Lower leg skin (tissue), 4 donors: ENCODE measurements around the gene PPP1R9B. TPM values are rescaled to one million over a fixed set of nuclear protein-coding genes. Genes with fewer than 3 reads are reported as not detected.
A peak's percentile ranks its signal among the peaks of the same experiment; 100 is the strongest.

Experiments
- DNase-seq, 2 donors: peaks; one replicate each; pipeline ENCODE4 v3.0.0-alpha.2; 2019; ENCODE audit warnings: low spot score in 2 of 2
- H3K4me3 ChIP-seq: fragments of 200-600 bp; sonication (generic); 2 replicates; pipeline ENCODE4 v1.5.1; 2017; ENCODE audit warnings: mild to moderate bottlenecking, low read depth; ENCODE audit not compliant: poor library complexity, severe bottlenecking
- POLR2A ChIP-seq, 2 donors: fragments of 450-650 bp; IDR thresholded peaks; one replicate each; pipeline ENCODE4 v1.6.1; 2016 to 2017; ENCODE audit warnings: antibody characterized with exemption in 2 of 2, mild to moderate bottlenecking in 1 of 2, moderate library complexity in 1 of 2
- WGBS, 2 donors: methylation state at CpG; one replicate each; pipeline ENCODE4 v1.1.5; 2018; 5-methylcytosine and 5-hydroxymethylcytosine counted together
- intact Hi-C: fragments of 100-400 bp; cut with DNase I; formaldehyde crosslinking; loops from one replicate; pipeline ENCODE4 v1.15.0; 2023; ENCODE audit warnings: low total_unique reads
- total RNA-seq, 4 donors: library from RNA; depleted of rRNA; stranded (reverse); fragments of >200 nt; gene quantifications; one replicate each; pipeline ENCODE4 v1.1.0, GENCODE V29; 2016
- TF ChIP-seq, protein P1 (sequence below), 3 donors: fragments of 450-650 bp; IDR thresholded peaks; one replicate each; pipeline ENCODE4 v1.5.1; 2016; ENCODE audit warnings: antibody characterized with exemption in 3 of 3, mild to moderate bottlenecking in 3 of 3, moderate library complexity in 2 of 3

Gene PPP1R9B
- total RNA-seq, 4 donors from 2014 or later, result 20.7 to 31.9 (median 29.5) TPM

DNA sequence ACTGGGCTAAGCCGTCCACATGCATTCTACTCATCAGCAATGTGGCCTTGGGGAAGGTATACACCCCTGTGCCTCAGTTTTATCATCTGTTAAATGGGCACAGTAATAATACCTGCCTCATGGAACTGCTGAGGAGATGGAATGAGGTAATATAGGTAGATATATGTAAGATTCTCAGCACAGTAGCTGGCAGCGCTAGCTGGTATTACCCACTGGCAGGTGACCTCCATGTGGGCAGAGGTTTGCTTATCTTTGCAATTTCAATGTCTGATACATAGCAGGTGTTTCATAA, 14.2 kb upstream of the PPP1R9B start:
- intact Hi-C loops, result no loop called here
- TF ChIP-seq POLR2A (IDR thresholded peaks at IDR 0.05), result no peak
- TF ChIP-seq, protein P1, sequence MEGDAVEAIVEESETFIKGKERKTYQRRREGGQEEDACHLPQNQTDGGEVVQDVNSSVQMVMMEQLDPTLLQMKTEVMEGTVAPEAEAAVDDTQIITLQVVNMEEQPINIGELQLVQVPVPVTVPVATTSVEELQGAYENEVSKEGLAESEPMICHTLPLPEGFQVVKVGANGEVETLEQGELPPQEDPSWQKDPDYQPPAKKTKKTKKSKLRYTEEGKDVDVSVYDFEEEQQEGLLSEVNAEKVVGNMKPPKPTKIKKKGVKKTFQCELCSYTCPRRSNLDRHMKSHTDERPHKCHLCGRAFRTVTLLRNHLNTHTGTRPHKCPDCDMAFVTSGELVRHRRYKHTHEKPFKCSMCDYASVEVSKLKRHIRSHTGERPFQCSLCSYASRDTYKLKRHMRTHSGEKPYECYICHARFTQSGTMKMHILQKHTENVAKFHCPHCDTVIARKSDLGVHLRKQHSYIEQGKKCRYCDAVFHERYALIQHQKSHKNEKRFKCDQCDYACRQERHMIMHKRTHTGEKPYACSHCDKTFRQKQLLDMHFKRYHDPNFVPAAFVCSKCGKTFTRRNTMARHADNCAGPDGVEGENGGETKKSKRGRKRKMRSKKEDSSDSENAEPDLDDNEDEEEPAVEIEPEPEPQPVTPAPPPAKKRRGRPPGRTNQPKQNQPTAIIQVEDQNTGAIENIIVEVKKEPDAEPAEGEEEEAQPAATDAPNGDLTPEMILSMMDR (IDR thresholded peaks at IDR 0.05), result no peak
- 84 to 91% methylated on average over 2 of the region's 2 CpGs for WGBS, 2 donors
- no peak overlapping the region for H3K4me3 ChIP-seq
- no peak for DNase-seq

DNA sequence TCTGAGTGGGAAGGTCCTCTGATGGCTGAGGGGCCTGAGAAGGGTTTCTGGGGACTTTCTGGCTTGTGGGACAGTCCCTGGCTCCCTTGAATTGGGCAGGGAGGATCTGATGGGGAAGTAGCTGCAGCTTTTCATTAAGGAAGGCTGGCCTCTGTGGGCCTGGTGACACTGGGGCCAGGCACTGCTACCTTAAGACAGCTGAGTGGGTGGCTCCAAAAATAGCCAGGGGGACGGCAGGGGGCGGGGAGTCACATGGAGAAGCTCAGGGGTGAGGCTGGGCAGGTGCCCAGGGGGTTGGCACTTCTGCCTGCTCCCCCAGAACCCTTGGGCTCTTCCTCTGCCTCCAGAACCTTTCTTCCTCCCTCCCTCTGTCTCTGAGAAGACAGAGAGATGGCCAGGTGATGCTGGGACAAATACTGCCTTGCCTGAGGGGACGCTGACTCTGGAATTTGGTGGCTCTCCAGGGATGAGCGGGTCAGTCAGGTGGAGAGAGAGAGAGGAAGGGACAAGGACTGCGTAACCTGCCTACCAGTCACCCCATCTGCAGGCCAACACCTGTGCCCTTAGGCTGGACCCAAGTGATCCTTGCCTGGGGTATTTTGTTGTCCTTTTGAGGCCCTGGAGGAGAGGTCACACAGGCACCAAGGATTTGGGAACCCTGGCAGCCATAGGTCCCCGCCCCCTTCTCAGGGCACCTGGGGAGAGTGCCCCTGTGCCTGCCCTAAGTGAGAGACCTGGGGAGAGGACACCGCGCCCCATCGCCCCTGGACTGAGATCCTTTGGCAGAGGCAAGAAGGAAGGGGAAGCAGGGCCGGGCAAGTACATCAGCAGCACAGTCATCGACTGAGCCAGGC, 13.6 kb upstream of the PPP1R9B start:
- DNase-seq, result no peak
- WGBS, 2 donors, result 76 to 79% methylated on average over 11 of the region's 11 CpGs
- intact Hi-C loops, result no loop called here
- TF ChIP-seq, protein P1 (IDR thresholded peaks at IDR 0.05), result no peak
- TF ChIP-seq POLR2A (IDR thresholded peaks at IDR 0.05), result no peak
- no peak overlapping the region for H3K4me3 ChIP-seq

DNA sequence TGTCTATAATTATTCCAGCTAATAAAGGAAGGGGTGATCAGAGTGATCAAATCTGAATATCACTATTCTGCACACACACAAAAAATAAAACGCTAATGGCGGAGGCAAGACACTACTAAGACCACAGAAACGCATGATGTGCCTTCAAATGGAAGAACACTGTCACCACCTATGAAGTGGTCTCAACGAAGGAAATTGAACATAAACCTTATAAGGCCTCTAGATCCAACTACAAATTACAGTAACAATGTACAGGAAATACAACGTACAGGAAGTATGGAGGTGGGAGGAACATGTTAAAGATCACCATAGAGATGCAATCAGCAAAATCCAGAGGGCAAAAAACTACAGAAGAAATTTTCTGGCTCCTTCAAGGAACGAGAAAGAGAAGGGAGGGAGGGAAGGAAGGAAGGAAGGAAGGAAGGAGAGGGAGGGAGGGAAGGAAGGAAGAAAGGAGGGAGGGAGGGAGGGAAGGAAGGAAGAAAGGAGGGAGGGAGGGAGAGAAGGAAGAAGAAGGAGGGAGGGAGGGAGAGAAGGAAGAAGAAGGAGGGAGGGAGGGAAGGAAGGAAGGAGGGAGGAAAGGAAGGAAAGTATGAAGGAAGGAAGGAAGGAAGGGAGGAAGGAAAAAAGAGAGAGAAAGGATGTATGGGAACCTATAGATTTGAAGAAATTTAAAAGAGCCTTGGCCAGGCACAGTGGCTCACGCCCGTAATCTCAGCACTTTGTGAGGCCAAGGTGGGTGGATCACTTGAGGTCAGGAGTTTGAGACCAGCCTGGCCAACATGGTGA, 12.2 kb upstream of the PPP1R9B start:
- no peak for DNase-seq
- intact Hi-C loops, result no loop called here
- no peak for TF ChIP-seq POLR2A (IDR thresholded peaks at IDR 0.05)
- TF ChIP-seq, protein P1 (IDR thresholded peaks at IDR 0.05), result no peak
- 77 to 79% methylated on average over 8 of the region's 8 CpGs for WGBS, 2 donors
- no peak overlapping the region for H3K4me3 ChIP-seq

DNA sequence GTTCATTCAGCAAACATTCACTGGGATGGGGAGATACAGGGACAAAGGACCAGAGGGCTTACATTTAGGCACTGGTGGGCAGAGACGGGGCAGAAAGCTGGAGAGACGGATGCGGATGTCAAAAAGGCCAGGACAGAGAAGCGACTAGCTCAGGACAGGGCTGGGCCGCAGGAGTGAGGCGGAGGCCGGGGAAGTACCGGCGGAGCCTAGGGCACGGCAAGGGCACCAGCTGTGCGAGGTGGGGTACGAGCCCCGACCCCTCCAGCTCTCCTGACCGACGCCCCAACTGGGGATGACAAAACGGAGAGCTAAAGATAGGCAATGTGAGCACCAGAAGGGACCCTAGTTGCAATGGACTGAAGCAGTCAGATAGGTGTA, 11.4 kb upstream of the PPP1R9B start:
- 44 to 46% methylated on average over 16 of the region's 16 CpGs for WGBS, 2 donors
- DNase-seq, result no peak
- TF ChIP-seq, protein P1 (IDR thresholded peaks at IDR 0.05), result no peak
- no peak for TF ChIP-seq POLR2A (IDR thresholded peaks at IDR 0.05)
- intact Hi-C loops, result no loop called here
- H3K4me3 ChIP-seq, result no peak overlapping the region

DNA sequence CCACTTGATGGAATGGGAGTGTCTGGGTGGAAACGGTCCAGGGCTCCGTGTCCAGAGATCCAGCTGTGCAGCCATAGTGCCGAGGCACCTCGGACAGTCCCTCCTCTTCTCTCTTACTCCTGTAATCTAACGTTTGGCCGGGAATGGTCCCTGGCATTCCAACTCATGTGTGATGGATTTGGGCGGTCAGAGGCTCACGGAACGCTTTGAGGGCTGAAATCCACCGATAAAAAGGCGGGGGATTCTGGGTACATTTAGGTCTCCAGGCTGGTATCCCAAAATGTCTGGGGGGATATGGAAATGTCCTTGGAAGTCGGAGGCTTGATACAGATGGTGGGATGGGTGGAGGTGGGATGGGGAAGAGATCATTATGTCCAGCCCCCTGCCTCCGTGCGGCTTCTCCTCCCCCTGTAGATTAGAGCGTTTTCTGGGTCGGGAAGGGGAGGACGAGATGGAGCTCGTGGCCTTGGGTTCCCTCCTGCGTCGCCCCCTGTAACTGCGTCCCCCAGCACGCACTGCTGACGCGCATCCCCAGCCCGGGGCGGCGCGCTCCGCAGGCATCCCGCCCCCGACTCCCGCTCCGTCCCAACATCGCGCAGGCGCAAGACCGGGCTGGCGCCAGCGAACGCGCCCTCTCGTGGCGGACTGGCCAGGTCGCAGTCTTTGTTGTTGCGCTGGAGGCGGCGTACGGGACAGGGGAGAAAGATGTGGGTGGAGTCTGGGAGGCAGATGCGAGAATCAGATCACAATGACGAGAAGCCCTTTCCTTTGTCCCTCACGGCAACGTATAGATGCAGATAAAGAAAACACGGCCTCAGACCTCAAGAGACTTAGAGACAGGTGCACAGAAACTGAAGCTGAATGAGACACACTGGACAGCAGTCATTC, 10.8 kb upstream of the PPP1R9B start:
- H3K4me3 ChIP-seq, result peak overlapping the region; percentile 16
- TF ChIP-seq, protein P1 (IDR thresholded peaks at IDR 0.05), result no peak
- TF ChIP-seq POLR2A (IDR thresholded peaks at IDR 0.05), result no peak
- 1% methylated on average over 38 to 51 of the region's 53 CpGs for WGBS, 2 donors
- peak; percentile 88 to 99 for DNase-seq
- intact Hi-C loops, result no loop called here
